ENCODE measurements around the gene LRP11.

Gene LRP11

GRCh38 chr6:149769676-149770075 is 94.5 kb downstream of the LRP11 start:
- TF ChIP-seq CTCF (IDR thresholded peaks at IDR 0.05) = no peak
